WTC11 (cell line): ENCODE results near the gene AHRR. TPM values are rescaled to one million over a fixed set of nuclear protein-coding genes. Genes with fewer than 3 reads are reported as not detected.

ENCODE experiments used
- ATAC-seq: fragments of 200-7000 bp; cut with Tn5 transposase; 2 replicates; pipeline ENCODE4 v1.10.0; 2021; ENCODE audit warnings: mild to moderate bottlenecking, moderate library complexity
- CTCF ChIA-PET: fragments of 300-600 bp; sonication (Branson Sonifier 250); formaldehyde crosslinking; loops from one replicate; lab custom pipeline; 2021; ENCODE audit warnings: antibody characterized with exemption; lab: Charles Lee
- POLR2A ChIA-PET: fragments of 350-600 bp; sonication (Branson Sonifier 250); formaldehyde crosslinking; loops from one replicate; lab custom pipeline; 2021; ENCODE audit warnings: antibody characterized with exemption; lab: Charles Lee
- DNase-seq: peaks from one replicate; pipeline ENCODE4 v3.0.0; 2021; ENCODE audit warnings: low spot score
- H3K27ac Mint-ChIP-seq: 2 replicates; pipeline ENCODE4 v1.8.0; 2021; ENCODE audit warnings: mixed read lengths
- H3K27me3 Mint-ChIP-seq: 2 replicates; pipeline ENCODE4 v1.8.0; 2021; ENCODE audit warnings: low read depth, mild to moderate bottlenecking, moderate library complexity, mixed read lengths
- H3K36me3 Mint-ChIP-seq: 2 replicates; pipeline ENCODE4 v1.8.0; 2021; ENCODE audit warnings: mixed read lengths
- H3K4me1 Mint-ChIP-seq: 2 replicates; pipeline ENCODE4 v1.8.0; 2022; ENCODE audit warnings: mixed read lengths
- H3K4me3 Mint-ChIP-seq: 2 replicates; pipeline ENCODE4 v1.8.0; 2021; ENCODE audit warnings: mild to moderate bottlenecking, moderate library complexity, mixed read lengths
- H3K9me3 Mint-ChIP-seq: 2 replicates; pipeline ENCODE4 v1.8.0; 2021; ENCODE audit warnings: mixed read lengths
- ELF4 ChIP-seq: sonication (generic); formaldehyde crosslinking; IDR thresholded peaks from 2 replicates; pipeline ENCODE4 v1.8.1; 2022; ENCODE audit warnings: low read depth, mild to moderate bottlenecking, moderate library complexity, missing genetic modification reagents
- EMX1 ChIP-seq: fragments of 250-450 bp; sonication (Bioruptor Pico); IDR thresholded peaks from 2 replicates; pipeline ENCODE4 v1.8.0; 2021; ENCODE audit warnings: mild to moderate bottlenecking
- FOXP1 ChIP-seq: sonication (generic); formaldehyde crosslinking; IDR thresholded peaks from 2 replicates; pipeline ENCODE4 v1.8.0; 2022; ENCODE audit warnings: missing genetic modification reagents, mild to moderate bottlenecking, moderate library complexity, borderline replicate concordance
- IRF2 ChIP-seq: sonication (generic); formaldehyde crosslinking; IDR thresholded peaks from 2 replicates; pipeline ENCODE4 v1.8.0; 2022; ENCODE audit warnings: low read depth, missing genetic modification reagents, borderline replicate concordance
- JAZF1 ChIP-seq: fragments of 250-450 bp; sonication (Bioruptor Pico); IDR thresholded peaks from 2 replicates; pipeline ENCODE4 v1.9.0; 2021; ENCODE audit warnings: moderate library complexity, mild to moderate bottlenecking, inconsistent platforms
- MAX ChIP-seq: sonication (generic); formaldehyde crosslinking; IDR thresholded peaks from 2 replicates; pipeline ENCODE4 v1.8.0; 2022; ENCODE audit warnings: mild to moderate bottlenecking, missing genetic modification reagents
- SMAD3 ChIP-seq: sonication (generic); formaldehyde crosslinking; IDR thresholded peaks from 2 replicates; pipeline ENCODE4 v1.8.0; 2022; ENCODE audit warnings: missing genetic modification reagents, mild to moderate bottlenecking, borderline replicate concordance
- SMAD4 ChIP-seq: sonication (generic); formaldehyde crosslinking; IDR thresholded peaks from 2 replicates; pipeline ENCODE4 v1.8.0; 2022; ENCODE audit warnings: mild to moderate bottlenecking, missing genetic modification reagents
- SOX15 ChIP-seq: fragments of 250-450 bp; sonication (Bioruptor Pico); IDR thresholded peaks from 2 replicates; pipeline ENCODE4 v1.9.0; 2021; ENCODE audit warnings: mild to moderate bottlenecking
- SP1 ChIP-seq: sonication (generic); formaldehyde crosslinking; conservative IDR thresholded peaks from 2 replicates; pipeline ENCODE4 v1.8.1; 2022; ENCODE audit warnings: missing genetic modification reagents
- TCF7 ChIP-seq: sonication (generic); formaldehyde crosslinking; IDR thresholded peaks from 2 replicates; pipeline ENCODE4 v1.8.0; 2022; ENCODE audit warnings: mild to moderate bottlenecking, low read depth, missing genetic modification reagents, moderate library complexity
- TP53 ChIP-seq: sonication (generic); formaldehyde crosslinking; IDR thresholded peaks from 2 replicates; pipeline ENCODE4 v1.8.1; 2023; ENCODE audit warnings: mild to moderate bottlenecking, missing genetic modification reagents
- ZMAT4 ChIP-seq: fragments of 250-450 bp; sonication (Bioruptor Pico); IDR thresholded peaks from 2 replicates; pipeline ENCODE4 v1.9.0; 2021; ENCODE audit warnings: mild to moderate bottlenecking
- ZNF121 ChIP-seq: sonication (generic); formaldehyde crosslinking; IDR thresholded peaks from 2 replicates; pipeline ENCODE4 v1.8.0; 2023; ENCODE audit warnings: missing genetic modification reagents
- ZNF423 ChIP-seq: fragments of 250-450 bp; sonication (Bioruptor Pico); IDR thresholded peaks from 2 replicates; pipeline ENCODE4 v2.1.2; 2022; ENCODE audit warnings: mild to moderate bottlenecking, moderate library complexity
- total RNA-seq: library from RNA; stranded (reverse); gene quantifications from 3 replicates; pipeline ENCODE4 v1.2.3, GENCODE V29; 2021
- TF ChIP-seq, protein P1 (sequence below): sonication (generic); formaldehyde crosslinking; IDR thresholded peaks from 2 replicates; pipeline ENCODE4 v1.8.1; 2022; ENCODE audit warnings: mild to moderate bottlenecking, missing genetic modification reagents, moderate library complexity, borderline replicate concordance
- TF ChIP-seq, protein P2 (sequence below): sonication (generic); formaldehyde crosslinking; IDR thresholded peaks from 2 replicates; pipeline ENCODE4 v1.8.0; 2023; ENCODE audit warnings: missing genetic modification reagents, mild to moderate bottlenecking, borderline replicate concordance
- TF ChIP-seq, protein P3 (sequence below): sonication (generic); formaldehyde crosslinking; conservative IDR thresholded peaks from 2 replicates; pipeline ENCODE4 v1.8.1; 2022; ENCODE audit warnings: mild to moderate bottlenecking, missing genetic modification reagents

The AHRR gene
- total RNA-seq, 1 experiment from 2014 or later = 4.5 TPM

DNA sequence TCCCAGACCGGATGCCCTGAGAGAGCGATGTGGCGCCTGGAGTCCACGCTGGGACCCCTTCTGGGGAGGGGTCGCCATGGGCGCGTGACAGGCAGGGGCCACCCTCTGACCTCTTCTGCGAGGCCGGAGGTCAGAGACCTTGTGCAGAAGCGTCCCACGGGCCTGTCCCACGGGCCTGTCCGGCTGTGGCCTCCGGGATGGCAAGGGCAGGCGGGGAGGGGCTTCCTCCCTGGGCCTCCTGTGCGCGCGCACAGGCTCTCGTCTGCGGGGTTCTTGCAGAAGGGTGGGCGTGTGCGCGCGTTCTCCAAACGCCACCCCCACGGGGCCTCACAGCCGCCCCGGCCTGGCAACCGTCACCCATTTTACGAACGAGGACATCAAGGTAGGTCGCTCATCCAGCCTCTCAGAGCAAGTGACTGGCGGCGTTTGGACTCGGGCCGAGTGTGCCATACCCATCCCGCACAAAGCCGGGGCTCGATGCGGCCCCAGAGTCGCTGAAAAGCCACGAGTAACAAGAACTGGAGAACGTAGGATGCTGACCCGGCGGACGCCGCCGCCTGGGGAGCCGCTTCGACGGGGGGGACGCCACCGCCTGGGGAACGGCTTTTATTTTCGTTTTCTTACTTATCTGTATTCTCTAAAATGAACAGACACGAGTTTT lies 897 bp downstream of the AHRR start (continued):
- TF ChIP-seq, protein P1, sequence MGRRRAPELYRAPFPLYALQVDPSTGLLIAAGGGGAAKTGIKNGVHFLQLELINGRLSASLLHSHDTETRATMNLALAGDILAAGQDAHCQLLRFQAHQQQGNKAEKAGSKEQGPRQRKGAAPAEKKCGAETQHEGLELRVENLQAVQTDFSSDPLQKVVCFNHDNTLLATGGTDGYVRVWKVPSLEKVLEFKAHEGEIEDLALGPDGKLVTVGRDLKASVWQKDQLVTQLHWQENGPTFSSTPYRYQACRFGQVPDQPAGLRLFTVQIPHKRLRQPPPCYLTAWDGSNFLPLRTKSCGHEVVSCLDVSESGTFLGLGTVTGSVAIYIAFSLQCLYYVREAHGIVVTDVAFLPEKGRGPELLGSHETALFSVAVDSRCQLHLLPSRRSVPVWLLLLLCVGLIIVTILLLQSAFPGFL (CRISPR knock-in tag) = no peak
- TF ChIP-seq SOX15 (CRISPR knock-in tag) (no peak), ZNF423 (CRISPR knock-in tag) (no peak)

GRCh38 chr5:322942-323879 lies 1.7 kb downstream of the AHRR start:
- Mint-ChIP-seq H3K9me3 (no peaks in the 10 kb centered on the region), H3K27ac (no peak overlapping the region), H3K27me3 (peaks cover 56% of the 10 kb centered on the region), H3K36me3 (no peaks in the 10 kb centered on the region), H3K4me3 (peak overlapping the region; percentile 14; the same call in 1 of the 2 replicates), H3K4me1 (peaks cover 15% of the 10 kb centered on the region)
- DNase-seq = no peak
- POLR2A ChIA-PET = no interaction called here
- TF ChIP-seq, protein P2, sequence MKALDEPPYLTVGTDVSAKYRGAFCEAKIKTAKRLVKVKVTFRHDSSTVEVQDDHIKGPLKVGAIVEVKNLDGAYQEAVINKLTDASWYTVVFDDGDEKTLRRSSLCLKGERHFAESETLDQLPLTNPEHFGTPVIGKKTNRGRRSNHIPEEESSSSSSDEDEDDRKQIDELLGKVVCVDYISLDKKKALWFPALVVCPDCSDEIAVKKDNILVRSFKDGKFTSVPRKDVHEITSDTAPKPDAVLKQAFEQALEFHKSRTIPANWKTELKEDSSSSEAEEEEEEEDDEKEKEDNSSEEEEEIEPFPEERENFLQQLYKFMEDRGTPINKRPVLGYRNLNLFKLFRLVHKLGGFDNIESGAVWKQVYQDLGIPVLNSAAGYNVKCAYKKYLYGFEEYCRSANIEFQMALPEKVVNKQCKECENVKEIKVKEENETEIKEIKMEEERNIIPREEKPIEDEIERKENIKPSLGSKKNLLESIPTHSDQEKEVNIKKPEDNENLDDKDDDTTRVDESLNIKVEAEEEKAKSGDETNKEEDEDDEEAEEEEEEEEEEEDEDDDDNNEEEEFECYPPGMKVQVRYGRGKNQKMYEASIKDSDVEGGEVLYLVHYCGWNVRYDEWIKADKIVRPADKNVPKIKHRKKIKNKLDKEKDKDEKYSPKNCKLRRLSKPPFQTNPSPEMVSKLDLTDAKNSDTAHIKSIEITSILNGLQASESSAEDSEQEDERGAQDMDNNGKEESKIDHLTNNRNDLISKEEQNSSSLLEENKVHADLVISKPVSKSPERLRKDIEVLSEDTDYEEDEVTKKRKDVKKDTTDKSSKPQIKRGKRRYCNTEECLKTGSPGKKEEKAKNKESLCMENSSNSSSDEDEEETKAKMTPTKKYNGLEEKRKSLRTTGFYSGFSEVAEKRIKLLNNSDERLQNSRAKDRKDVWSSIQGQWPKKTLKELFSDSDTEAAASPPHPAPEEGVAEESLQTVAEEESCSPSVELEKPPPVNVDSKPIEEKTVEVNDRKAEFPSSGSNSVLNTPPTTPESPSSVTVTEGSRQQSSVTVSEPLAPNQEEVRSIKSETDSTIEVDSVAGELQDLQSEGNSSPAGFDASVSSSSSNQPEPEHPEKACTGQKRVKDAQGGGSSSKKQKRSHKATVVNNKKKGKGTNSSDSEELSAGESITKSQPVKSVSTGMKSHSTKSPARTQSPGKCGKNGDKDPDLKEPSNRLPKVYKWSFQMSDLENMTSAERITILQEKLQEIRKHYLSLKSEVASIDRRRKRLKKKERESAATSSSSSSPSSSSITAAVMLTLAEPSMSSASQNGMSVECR (CRISPR knock-in tag) = 0 out of 2 replicates have a peak, but pooled peaks have one; percentile 21
- peak; percentile 22; the same call in 1 of the 2 replicates for TF ChIP-seq FOXP1
- TF ChIP-seq MAX (CRISPR knock-in tag) = peak; percentile 68; the same call in 1 of the 2 replicates
- TF ChIP-seq IRF2 = no peak
- CTCF ChIA-PET = interaction anchor here (1.0 to 1.9 kb wide), 7 partner anchors 14 to 123 kb away, joined by 3 to 9 read pairs (median 6); no protein-coding TSS in a partner anchor
- ATAC-seq = no peak

DNA sequence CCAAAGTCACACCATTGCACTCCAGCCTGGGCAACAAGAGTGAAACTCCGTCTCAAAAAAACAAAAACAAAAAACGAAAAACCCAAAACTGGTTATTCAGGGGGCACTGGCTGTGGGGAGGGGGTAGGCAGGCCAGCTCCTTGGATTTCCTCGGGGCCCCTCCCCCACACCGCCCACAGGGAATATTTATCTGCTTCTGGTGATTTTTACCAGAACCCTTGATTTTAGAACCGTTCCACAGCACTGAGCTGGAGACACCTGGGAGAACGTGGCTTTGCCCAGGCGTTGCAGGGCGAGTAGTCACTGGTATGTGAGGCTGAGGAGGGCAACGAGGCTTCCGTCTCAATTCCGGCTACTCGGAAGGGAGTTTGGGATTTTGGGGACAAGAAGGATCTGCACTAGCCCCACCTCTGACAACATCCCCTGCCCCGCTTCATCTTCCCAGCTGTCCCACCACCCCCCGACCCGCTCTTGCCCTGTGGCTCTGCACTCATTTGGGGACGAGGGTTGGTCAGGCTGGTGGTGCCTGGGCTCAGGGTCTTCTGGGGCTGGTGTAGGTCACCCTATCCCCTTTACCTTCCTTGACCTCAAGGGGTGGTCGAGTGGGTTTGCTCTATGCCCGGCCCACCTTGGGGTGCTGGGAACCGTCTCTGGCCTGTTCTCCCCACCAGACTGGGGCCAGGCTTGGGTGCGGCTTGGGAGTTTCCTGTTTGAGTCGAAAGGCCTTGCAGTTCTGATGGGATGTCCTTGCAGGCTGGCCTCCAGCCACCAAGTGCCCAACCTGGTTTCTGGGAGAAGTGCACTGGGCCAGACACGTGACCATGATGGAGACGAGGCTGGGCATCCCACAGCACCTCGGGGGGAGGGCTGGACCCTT lies 3.5 kb downstream of the AHRR start:
- Mint-ChIP-seq H3K27ac (no peak overlapping the region), H3K4me3 (no peak overlapping the region), H3K9me3 (no peaks in the 10 kb centered on the region), H3K36me3 (no peaks in the 10 kb centered on the region), H3K4me1 (peaks cover 13% of the 10 kb centered on the region), H3K27me3 (peaks cover 38% of the 10 kb centered on the region)
- POLR2A ChIA-PET = no interaction called here
- ATAC-seq (no peak), DNase-seq (no peak)
- CTCF ChIA-PET = interaction anchor here (1.0 to 1.9 kb wide), 2 partner anchors 25 to 122 kb away, joined by 3 to 9 read pairs; no protein-coding TSS in a partner anchor
- TF ChIP-seq JAZF1 (CRISPR knock-in tag) (no peak), EMX1 (no peak), ZNF121 (CRISPR knock-in tag) (no peak), ELF4 (CRISPR knock-in tag) (no peak), SP1 (CRISPR knock-in tag) (no peak), FOXP1 (no peak), ZMAT4 (CRISPR knock-in tag) (no peak), TCF7 (CRISPR knock-in tag) (no peak), TP53 (CRISPR knock-in tag) (no peak), SMAD4 (CRISPR knock-in tag) (no peak), SMAD3 (CRISPR knock-in tag) (no peak)
- TF ChIP-seq, protein P2 (CRISPR knock-in tag) = no peak
- TF ChIP-seq, protein P3, sequence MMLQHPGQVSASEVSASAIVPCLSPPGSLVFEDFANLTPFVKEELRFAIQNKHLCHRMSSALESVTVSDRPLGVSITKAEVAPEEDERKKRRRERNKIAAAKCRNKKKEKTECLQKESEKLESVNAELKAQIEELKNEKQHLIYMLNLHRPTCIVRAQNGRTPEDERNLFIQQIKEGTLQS (CRISPR knock-in tag) = no peak
